ENCODE results near the gene FBXW8. TPM values are rescaled to one million over a fixed set of nuclear protein-coding genes. Genes with fewer than 3 reads are reported as not detected.

The FBXW8 gene
- total RNA-seq, 1 donor from 2014 or later = 5.5 TPM

- intact Hi-C loops (cut with DNase I) = loop anchor here (10.0 kb wide), 1 partner anchor 96 kb away; no protein-coding TSS in a partner anchor
- no peak for DNase-seq
- no peak for ATAC-seq (ENCODE audit: poor library complexity)
Measured at GRCh38 chr12:116919247-116919661, 8.5 kb downstream of the FBXW8 start.

GRCh38 chr12:116919706-116920485 lies 9.1 kb downstream of the FBXW8 start:
- intact Hi-C loops (cut with DNase I) = loop anchor here (10.0 kb wide), 1 partner anchor 95 kb away; no protein-coding TSS in a partner anchor
- ATAC-seq (ENCODE audit: poor library complexity) (no peak), DNase-seq (no peak)

- intact Hi-C loops (cut with DNase I) = no loop called here
- ATAC-seq (ENCODE audit: poor library complexity) = no peak
- no peak for DNase-seq
Measured at GRCh38 chr12:116920939-116921338, 10.2 kb downstream of the FBXW8 start.

- ATAC-seq (ENCODE audit: poor library complexity) (no peak), DNase-seq (no peak)
- intact Hi-C loops (cut with DNase I) = no loop called here
Measured at GRCh38 chr12:116922194-116922897, 11.6 kb downstream of the FBXW8 start.

GRCh38 chr12:116924558-116925453 lies 14.1 kb downstream of the FBXW8 start:
- intact Hi-C loops (cut with DNase I) = no loop called here
- DNase-seq (no peak), ATAC-seq (ENCODE audit: poor library complexity) (no peak)

GRCh38 chr12:116926283-116927243 lies 15.8 kb downstream of the FBXW8 start:
- DNase-seq (no peak), ATAC-seq (ENCODE audit: poor library complexity) (peak; percentile 72)
- intact Hi-C loops (cut with DNase I) = no loop called here

GRCh38 chr12:116927244-116927940 lies 16.6 kb downstream of the FBXW8 start:
- DNase-seq (no peak), ATAC-seq (ENCODE audit: poor library complexity) (peak; percentile 31)
- intact Hi-C loops (cut with DNase I) = no loop called here

- ATAC-seq (ENCODE audit: poor library complexity) = no peak
- intact Hi-C loops (cut with DNase I) = no loop called here
- DNase-seq = no peak
Measured at GRCh38 chr12:116928504-116928903, 17.8 kb downstream of the FBXW8 start.

- intact Hi-C loops (cut with DNase I) = no loop called here
- no peak for ATAC-seq (ENCODE audit: poor library complexity)
- no peak for DNase-seq
Measured at GRCh38 chr12:116929885-116930284, 19.1 kb downstream of the FBXW8 start.

GRCh38 chr12:116931665-116932064 lies 20.9 kb downstream of the FBXW8 start:
- ATAC-seq (ENCODE audit: poor library complexity) (no peak), DNase-seq (no peak)
- intact Hi-C loops (cut with DNase I) = no loop called here

- ATAC-seq (ENCODE audit: poor library complexity) = peak; percentile 12
- intact Hi-C loops (cut with DNase I) = no loop called here
- no peak for DNase-seq
Measured at GRCh38 chr12:116933091-116933490, 22.3 kb downstream of the FBXW8 start.

- intact Hi-C loops (cut with DNase I) = no loop called here
- no peak for ATAC-seq (ENCODE audit: poor library complexity)
Measured at GRCh38 chr12:116933512-116934246, 22.9 kb downstream of the FBXW8 start.

GRCh38 chr12:116934908-116935705 lies 24.4 kb downstream of the FBXW8 start:
- no peak for ATAC-seq (ENCODE audit: poor library complexity)
- intact Hi-C loops (cut with DNase I) = no loop called here
- no peak for DNase-seq

More at GRCh38 chr12:116933512-116934246, 22.9 kb downstream of the FBXW8 start:
- no peak for DNase-seq

- no peak for DNase-seq
- intact Hi-C loops (cut with DNase I) = no loop called here
- no peak for ATAC-seq (ENCODE audit: poor library complexity)
Measured at GRCh38 chr12:116937640-116938039, 26.9 kb downstream of the FBXW8 start.

- ATAC-seq (ENCODE audit: poor library complexity) = peak; percentile 91
- DNase-seq = no peak
Measured at GRCh38 chr12:116939734-116940133, 29.0 kb downstream of the FBXW8 start.

GRCh38 chr12:116941188-116941587 lies 30.4 kb downstream of the FBXW8 start:
- DNase-seq (no peak), ATAC-seq (ENCODE audit: poor library complexity) (no peak)
- intact Hi-C loops (cut with DNase I) = no loop called here

More at GRCh38 chr12:116939734-116940133, 29.0 kb downstream of the FBXW8 start:
- intact Hi-C loops (cut with DNase I) = no loop called here

All from Right ventricle myocardium superior (tissue), 1 donor.